Thyroid gland (tissue), 4 donors: ENCODE data around the gene RNF14.
"Not testable (repeated sequence)": the region's sequence is repeated elsewhere in the genome, so short reads cannot be mapped to it uniquely, and the experiment has no call there.

ENCODE experiments used
- POLR2A ChIP-seq, 2 donors: fragments of 450-650 bp; IDR thresholded peaks; one replicate each; pipeline ENCODE4 v1.6.1; 2017; ENCODE audit warnings: antibody characterized with exemption in 2 of 2, mild to moderate bottlenecking in 2 of 2, moderate library complexity in 1 of 2
- TF ChIP-seq, protein P1 (sequence below), 6 experiments: fragments of 200-600 bp in 3 of 6; fragments of 450-650 bp in 3 of 6; sonication (generic) in 3 of 6; IDR thresholded peaks; one replicate each; pipeline ENCODE4 v1.5.1; 2016 to 2019; ENCODE audit warnings: antibody characterized with exemption in 6 of 6, mild to moderate bottlenecking in 2 of 6, inconsistent platforms in 1 of 6, moderate library complexity in 1 of 6

DNA sequence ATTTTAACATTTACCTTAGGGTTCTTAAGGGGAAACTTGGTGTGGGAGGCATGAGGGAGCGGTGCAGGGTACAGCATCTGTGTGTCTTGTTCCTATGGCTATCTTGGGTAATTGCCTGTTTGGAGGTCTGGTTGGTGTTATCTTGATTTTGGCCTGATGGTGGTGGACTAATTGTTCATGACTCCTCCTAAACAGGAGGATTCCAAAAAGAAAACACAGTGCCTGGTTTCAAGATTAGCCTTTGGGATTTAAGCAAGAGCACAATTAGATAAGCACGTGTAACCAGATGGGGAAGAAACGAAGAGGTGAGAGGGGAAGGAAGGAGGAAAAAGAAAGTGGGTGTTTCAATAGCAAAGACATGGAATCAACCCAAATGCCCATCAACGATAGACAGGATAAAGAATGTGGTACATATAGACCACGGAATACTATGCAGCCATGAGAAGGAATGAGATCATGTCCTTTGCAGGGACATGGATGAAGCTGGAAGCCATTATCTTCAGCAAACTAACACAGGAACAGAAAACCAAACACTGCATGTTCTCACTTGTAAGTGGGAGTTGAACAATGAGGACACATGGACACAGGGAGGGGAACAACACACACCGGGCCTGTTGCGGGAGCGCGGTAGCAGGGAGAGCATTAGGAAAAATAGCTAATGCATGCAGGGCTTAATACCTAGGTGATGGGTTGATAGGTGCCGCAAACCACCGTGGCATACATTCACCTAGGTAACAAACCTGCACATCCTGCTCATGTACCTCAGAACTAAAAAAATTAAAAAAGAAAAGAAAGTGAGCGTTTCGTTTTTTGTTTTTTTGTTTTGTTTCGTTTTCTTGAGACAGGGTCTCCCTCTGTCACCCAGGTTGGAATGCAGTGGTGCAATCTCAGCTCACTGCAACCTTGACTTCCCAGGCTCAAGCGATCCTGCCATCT, 65.0 kb downstream of the RNF14 start:
- TF ChIP-seq, protein P1, sequence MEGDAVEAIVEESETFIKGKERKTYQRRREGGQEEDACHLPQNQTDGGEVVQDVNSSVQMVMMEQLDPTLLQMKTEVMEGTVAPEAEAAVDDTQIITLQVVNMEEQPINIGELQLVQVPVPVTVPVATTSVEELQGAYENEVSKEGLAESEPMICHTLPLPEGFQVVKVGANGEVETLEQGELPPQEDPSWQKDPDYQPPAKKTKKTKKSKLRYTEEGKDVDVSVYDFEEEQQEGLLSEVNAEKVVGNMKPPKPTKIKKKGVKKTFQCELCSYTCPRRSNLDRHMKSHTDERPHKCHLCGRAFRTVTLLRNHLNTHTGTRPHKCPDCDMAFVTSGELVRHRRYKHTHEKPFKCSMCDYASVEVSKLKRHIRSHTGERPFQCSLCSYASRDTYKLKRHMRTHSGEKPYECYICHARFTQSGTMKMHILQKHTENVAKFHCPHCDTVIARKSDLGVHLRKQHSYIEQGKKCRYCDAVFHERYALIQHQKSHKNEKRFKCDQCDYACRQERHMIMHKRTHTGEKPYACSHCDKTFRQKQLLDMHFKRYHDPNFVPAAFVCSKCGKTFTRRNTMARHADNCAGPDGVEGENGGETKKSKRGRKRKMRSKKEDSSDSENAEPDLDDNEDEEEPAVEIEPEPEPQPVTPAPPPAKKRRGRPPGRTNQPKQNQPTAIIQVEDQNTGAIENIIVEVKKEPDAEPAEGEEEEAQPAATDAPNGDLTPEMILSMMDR (IDR thresholded peaks at IDR 0.05) = not testable (repeated sequence)
- not testable (repeated sequence) for TF ChIP-seq POLR2A (IDR thresholded peaks at IDR 0.05)
